ENCODE data around the gene MVB12B. TPM values are rescaled to one million over a fixed set of nuclear protein-coding genes. Genes with fewer than 3 reads are reported as not detected.

Gene MVB12B
- polyA plus RNA-seq, 4 donors: 16.3 to 20.3 (median 18.0) TPM

DNA sequence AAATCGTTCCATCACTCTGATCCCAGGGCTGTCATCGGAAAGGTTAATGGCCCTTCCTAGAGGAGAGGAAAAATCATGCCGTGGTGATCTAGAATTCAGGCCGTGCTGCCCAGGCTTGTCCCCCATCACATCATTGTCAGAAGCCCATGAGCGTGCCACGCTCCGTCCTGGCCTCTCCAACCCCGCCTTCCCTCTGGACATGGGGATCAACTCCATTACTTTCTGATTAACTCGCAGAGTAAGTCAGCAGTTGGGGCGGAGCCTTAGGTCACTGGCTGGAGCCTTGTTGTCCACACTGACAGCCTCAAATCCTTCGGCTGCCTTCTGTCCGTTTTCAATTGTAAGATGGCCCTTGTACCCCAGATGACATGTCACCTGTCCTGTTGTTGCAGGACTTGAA lies 75.0 kb downstream of the MVB12B start:
- DNase-seq (ENCODE audit: low read depth in 4 of 4, low spot score in 3 of 4): no peak

- DNase-seq (ENCODE audit: low read depth in 4 of 4, low spot score in 3 of 4): no peak
Measured at GRCh38 chr9:126403397-126403796, 76.8 kb downstream of the MVB12B start.

- no peak for DNase-seq (ENCODE audit: low read depth in 4 of 4, low spot score in 3 of 4)
Measured at GRCh38 chr9:126404459-126404858, 77.8 kb downstream of the MVB12B start.

DNA sequence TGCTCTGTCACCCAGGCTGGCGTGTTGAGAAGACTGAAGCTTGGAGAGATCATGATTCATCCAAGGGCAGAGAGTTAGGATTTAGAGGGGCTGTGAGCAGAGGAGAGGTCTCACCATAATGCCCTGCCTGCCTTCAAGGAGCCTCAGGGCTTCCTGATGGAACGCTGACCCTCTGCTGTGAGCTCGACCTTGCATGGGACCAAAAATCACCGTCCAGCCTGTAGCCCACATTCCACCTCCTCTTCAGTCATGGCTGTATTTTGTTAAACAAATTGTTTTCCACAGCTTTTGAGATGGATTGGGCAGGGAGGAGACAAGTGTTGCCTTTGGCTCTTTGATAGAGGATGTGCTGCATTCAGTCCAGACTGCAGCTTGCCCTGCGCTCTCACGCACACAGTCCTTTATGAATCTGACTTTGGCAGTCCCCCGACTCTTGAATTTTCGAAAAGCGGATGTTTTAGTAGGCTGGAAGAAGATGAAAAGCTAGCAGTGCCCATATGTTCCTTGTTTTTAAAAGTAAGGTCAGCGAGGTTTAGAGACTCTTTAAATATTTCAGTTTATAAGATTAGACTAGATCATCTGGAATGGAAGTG lies 79.5 kb downstream of the MVB12B start:
- no peak for DNase-seq (ENCODE audit: low read depth in 4 of 4, low spot score in 3 of 4)

DNA sequence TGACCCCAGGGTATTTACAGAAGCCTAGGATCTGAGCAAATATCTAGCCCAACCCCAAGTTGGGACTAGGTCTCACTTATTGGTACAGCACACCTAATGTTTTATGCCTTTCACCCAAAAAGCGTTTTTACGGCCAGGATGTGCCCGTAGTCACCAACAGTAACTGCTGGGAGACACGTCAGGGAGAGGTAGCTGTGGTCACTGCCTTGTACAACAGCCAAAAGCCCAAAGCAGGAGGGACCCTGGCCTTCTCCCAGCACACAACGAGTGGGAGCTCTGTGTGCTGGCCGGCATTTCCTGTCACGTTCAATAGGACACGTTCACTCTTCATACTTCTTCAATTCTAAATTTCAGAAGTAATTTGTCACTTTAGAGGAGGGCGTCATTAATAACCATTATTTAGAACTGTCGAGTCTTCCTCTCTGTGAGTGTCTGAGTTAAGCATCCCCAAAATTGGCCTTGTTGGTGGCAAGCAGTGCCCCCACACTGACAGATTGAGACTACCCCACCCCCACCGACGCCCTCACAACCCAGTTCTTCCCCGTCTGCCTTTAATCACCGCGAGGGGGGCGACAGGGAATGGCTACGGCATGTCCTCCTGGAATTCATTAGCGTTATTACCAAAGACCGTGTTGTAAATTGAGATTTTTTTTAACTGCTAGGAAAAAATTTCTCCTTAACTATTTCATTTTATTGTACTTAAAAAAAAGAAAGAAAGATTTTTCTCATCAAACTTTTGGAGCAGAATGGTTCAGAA lies 80.7 kb downstream of the MVB12B start:
- DNase-seq (ENCODE audit: low read depth in 4 of 4, low spot score in 3 of 4): no peak

- DNase-seq (ENCODE audit: low read depth in 4 of 4, low spot score in 3 of 4): no peak
Measured at GRCh38 chr9:126408004-126408403, 81.4 kb downstream of the MVB12B start.

- DNase-seq (ENCODE audit: low read depth in 4 of 4, low spot score in 3 of 4): no peak
Measured at GRCh38 chr9:126410229-126410628, 83.6 kb downstream of the MVB12B start.

DNA sequence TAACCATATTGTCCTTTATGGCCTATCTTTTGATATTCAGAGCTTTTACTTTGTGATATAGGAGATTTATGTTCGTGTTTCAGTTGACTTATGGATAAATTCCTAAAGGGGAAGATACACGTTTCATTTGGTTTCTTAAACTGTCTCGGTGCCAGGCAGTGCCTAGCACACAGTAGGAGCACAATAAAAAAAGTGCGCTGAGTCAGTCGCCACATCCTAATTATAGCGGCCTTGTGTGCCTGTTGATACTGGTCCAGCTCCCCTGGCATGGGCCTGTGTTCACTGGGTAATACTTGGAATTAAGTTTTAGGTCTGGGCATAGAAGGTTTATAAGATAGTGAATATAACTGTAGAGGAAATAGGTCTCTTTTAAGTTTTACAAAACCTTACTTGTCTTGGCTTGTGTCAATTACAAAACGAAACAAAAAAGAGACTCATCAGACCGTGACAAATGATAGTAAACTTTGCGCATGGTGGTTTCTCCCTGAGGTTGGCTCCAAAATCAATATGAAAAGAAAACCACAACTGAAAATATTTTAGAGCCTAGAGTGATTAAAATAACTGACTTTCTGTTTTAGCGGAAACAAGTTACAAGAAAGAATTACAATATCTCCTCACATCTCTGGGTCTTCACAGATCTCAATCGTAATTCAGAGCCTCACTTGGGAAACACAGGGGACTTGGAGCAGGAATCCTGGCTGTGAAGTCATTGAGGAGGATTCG lies 84.8 kb downstream of the MVB12B start:
- DNase-seq (ENCODE audit: low read depth in 4 of 4, low spot score in 3 of 4): no peak

GRCh38 chr9:126411948-126412284 lies 85.3 kb downstream of the MVB12B start:
- DNase-seq (ENCODE audit: low read depth in 4 of 4, low spot score in 3 of 4): no peak

- DNase-seq (ENCODE audit: low read depth in 4 of 4, low spot score in 3 of 4): no peak
Measured at GRCh38 chr9:126412905-126413304, 86.3 kb downstream of the MVB12B start.

DNA sequence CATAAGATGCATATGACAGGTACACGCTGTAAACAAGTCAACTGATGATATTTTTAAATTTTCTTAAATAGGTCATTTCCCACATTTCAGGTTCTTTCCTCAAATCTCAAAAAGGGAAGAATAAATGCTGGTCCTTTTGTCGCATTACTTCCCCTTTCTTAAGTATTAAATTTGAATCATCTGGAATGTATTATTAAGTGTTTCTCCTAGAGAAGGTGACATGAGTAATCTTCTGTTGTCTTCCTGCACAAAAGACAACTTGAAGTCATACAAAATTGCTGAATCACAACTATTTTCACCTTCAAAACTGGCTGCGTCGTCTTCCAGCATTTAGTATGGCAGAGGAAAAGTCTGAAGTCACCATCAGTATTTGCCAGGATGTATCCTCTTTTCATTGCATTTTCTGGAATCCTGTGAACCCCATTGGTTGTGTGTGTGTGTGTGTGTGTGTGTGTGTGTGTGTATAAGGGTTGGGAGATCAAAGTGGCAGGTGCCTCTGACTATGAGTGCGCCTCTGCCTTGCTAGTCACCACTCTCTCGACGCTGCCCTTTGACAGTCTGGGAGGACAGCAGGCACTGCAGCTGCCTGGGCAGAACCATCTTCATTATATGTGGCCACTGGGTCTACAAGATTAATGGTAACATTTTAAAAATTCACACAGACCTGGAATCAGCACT lies 86.9 kb downstream of the MVB12B start:
- no peak for DNase-seq (ENCODE audit: low read depth in 4 of 4, low spot score in 3 of 4)

DNA sequence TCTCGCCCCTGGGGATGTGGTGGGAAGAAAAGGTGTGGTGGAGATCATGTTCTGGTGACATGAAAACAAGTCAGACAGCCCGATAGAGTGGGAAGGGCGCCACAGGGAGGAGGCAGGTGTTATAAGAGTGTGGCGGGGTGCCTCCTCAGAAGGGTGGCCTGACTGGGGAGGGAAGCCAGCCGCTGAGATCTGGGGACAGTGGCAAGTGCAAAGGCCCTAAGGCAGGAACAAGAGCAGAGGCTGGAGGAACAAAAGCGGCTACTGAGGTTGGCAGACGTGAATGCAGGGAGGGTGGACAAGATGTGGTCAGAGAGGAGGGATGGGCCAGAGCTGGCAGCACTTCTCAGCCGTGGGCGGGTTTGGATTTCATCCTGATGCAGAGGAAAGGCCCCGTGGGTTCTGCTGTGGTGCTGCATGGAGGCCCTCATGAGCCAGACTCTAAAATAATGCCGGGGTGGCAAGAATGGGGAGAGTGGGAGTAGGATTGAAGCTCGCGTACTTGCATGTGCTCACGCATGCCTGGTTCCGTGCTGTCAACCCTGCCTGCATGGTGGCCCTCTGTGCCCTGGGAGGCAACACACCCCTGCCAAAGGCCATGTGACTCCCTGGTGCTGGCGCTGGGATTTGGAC lies 89.2 kb downstream of the MVB12B start:
- no peak for DNase-seq (ENCODE audit: low read depth in 4 of 4, low spot score in 3 of 4)

- no peak for DNase-seq (ENCODE audit: low read depth in 4 of 4, low spot score in 3 of 4)
Measured at GRCh38 chr9:126417043-126417442, 90.4 kb downstream of the MVB12B start.

- DNase-seq (ENCODE audit: low read depth in 4 of 4, low spot score in 3 of 4): no peak
Measured at GRCh38 chr9:126417684-126418083, 91.1 kb downstream of the MVB12B start.

GRCh38 chr9:126418608-126419007 lies 92.0 kb downstream of the MVB12B start:
- no peak for DNase-seq (ENCODE audit: low read depth in 4 of 4, low spot score in 3 of 4)

GRCh38 chr9:126419475-126419874 lies 92.8 kb downstream of the MVB12B start:
- no peak for DNase-seq (ENCODE audit: low read depth in 4 of 4, low spot score in 3 of 4)

GRCh38 chr9:126420135-126420534 lies 93.5 kb downstream of the MVB12B start:
- DNase-seq (ENCODE audit: low read depth in 4 of 4, low spot score in 3 of 4): no peak

GRCh38 chr9:126420643-126421564 lies 94.3 kb downstream of the MVB12B start:
- no peak for DNase-seq (ENCODE audit: low read depth in 4 of 4, low spot score in 3 of 4)

- DNase-seq (ENCODE audit: low read depth in 4 of 4, low spot score in 3 of 4): no peak
Measured at GRCh38 chr9:126421567-126422428, 95.2 kb downstream of the MVB12B start.
